Astrocyte of the spinal cord (primary cell): ENCODE results near the gene SYMPK.

Source experiments
- DNase-seq: peaks from one replicate; pipeline ENCODE4 v3.0.0; 2011; ENCODE audit warnings: low read depth, low spot score
- H3K4me3 ChIP-seq: 2 replicates; pipeline ENCODE4 v1.5.1; 2011; ENCODE audit warnings: low read depth, mild to moderate bottlenecking, low read length, moderate library complexity
- CTCF ChIP-seq: IDR thresholded peaks from 2 replicates; pipeline ENCODE4 v1.5.1; 2012; ENCODE audit warnings: low read depth, mild to moderate bottlenecking, low read length, inconsistent platforms
- in situ Hi-C: cut with HindIII; loops from 2 replicates; pipeline ENCODE4 v1.10.0; 2017; ENCODE audit warnings: low sequenced_read_pairs

Gene SYMPK

GRCh38 chr19:45770192-45771101 is 92.5 kb downstream of the SYMPK start:
- H3K4me3 ChIP-seq: peak overlapping the region; percentile 55
- in situ Hi-C loops: no loop called here
- peak; percentile 99 for DNase-seq
- peak; percentile 89 for TF ChIP-seq CTCF

- DNase-seq: no peak
- no peak for TF ChIP-seq CTCF
- peak overlapping the region; percentile 55 for H3K4me3 ChIP-seq
- in situ Hi-C loops: no loop called here
Measured at GRCh38 chr19:45769821-45770191, 93.1 kb downstream of the SYMPK start.

- TF ChIP-seq CTCF: no peak
- in situ Hi-C loops: no loop called here
- H3K4me3 ChIP-seq: peak within 1 kb of the TSS; percentile 75
- peak; percentile 99 for DNase-seq
Measured at GRCh38 chr19:45768984-45769782, 93.8 kb downstream of the SYMPK start, which contains the start of gene SIX5. SIX5 (minus strand) TSS chr19:45769252; CDS start chr19:45768844, 408 bp downstream.

GRCh38 chr19:45768655-45768983 is 94.3 kb downstream of the SYMPK start:
- in situ Hi-C loops: no loop called here
- DNase-seq: no peak
- TF ChIP-seq CTCF: no peak
- peak overlapping the region; percentile 75 for H3K4me3 ChIP-seq

- peak overlapping the region; percentile 75 for H3K4me3 ChIP-seq
- in situ Hi-C loops: no loop called here
- no peak for TF ChIP-seq CTCF
- DNase-seq: peak; percentile 73
Measured at GRCh38 chr19:45767881-45768654, 94.9 kb downstream of the SYMPK start.

- peak; percentile 88 for DNase-seq
- in situ Hi-C loops: no loop called here
- peak overlapping the region; percentile 75 for H3K4me3 ChIP-seq
- no peak for TF ChIP-seq CTCF
Measured at GRCh38 chr19:45767410-45767880, 95.5 kb downstream of the SYMPK start.
